ENCODE measurements around the gene RAPGEF4. TPM values are rescaled to one million over a fixed set of nuclear protein-coding genes. Genes with fewer than 3 reads are reported as not detected.

RAPGEF4 gene
- total RNA-seq, 1 donor, result 2.6 TPM

DNA sequence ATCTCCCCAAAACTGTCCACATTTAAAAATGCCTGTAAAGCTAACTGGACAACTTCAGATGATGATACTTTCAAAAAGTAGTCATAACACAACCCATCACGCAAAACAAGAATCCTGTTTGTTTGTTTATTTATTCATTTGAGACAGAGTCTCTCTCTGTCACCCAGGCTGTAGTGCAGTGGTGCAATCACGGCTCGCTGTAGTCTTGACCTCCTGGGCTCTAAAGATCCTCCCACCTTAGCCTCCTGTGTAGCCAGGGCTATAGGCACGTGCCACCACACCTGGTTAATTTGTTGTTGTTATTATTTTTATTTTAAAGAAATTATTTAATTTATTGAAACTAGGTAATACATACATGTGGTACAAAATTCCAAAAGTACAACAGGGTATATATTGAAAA is 94.8 kb downstream of the RAPGEF4 start:
- no peak overlapping the region for H3K4me3 ChIP-seq (ENCODE audit: low read depth, low read length)
- TF ChIP-seq CTCF (IDR thresholded peaks at IDR 0.05; ENCODE audit: insufficient read depth, low read depth, low read length), result no peak
- DNase-seq (ENCODE audit: low read depth), result no peak

DNA sequence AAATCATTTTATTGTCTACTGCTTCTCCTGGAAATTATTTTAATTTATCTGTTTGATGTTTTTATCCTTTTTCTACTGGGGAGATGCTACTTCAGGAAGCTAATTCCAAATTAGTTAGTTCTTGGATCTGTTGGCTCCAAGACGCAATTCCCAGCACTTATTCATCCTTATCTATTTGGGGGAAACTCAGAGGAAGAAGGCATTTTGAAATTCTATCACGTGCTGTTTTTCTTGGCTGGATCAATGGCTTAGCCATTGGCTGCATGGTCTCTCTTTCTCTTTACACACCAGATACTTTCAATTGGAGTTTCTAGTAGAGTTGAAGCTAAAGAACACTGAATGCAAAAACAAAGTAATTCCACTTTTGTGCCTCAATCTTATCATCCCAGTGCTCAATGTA is 98.3 kb downstream of the RAPGEF4 start:
- no peak for TF ChIP-seq CTCF (IDR thresholded peaks at IDR 0.05; ENCODE audit: insufficient read depth, low read depth, low read length)
- H3K4me3 ChIP-seq (ENCODE audit: low read depth, low read length), result no peak overlapping the region
- DNase-seq (ENCODE audit: low read depth), result no peak

GRCh38 chr2:172834881-172835280 is 99.2 kb downstream of the RAPGEF4 start:
- no peak for TF ChIP-seq CTCF (IDR thresholded peaks at IDR 0.05; ENCODE audit: insufficient read depth, low read depth, low read length)
- no peak overlapping the region for H3K4me3 ChIP-seq (ENCODE audit: low read depth, low read length)
- DNase-seq (ENCODE audit: low read depth), result no peak

DNA sequence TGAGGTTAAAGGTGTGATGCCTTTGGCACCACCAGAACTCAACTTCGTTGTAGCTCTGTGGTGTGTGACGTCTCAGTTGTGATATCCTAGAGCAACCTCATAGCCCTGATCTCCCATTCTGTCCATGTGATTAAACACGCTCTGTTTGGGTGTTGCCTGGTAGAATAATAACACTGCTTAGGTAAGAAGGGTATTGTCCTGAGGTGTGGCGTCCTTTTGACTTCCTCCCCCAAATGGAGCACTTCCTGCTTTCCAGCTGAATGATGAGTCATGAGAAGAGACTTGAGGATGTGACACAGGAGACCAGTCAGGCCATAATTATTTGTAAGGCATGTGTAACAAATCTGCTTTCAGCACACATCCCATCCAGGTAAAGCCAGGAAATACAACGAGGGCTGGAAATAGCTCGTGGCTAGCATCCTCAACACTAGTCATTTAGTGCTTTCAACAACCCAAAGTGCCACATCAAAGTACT is 100.7 kb downstream of the RAPGEF4 start:
- DNase-seq (ENCODE audit: low read depth), result peak; percentile 38
- TF ChIP-seq CTCF (IDR thresholded peaks at IDR 0.05; ENCODE audit: insufficient read depth, low read depth, low read length), result no peak
- no peak overlapping the region for H3K4me3 ChIP-seq (ENCODE audit: low read depth, low read length)

- DNase-seq (ENCODE audit: low read depth), result no peak
- no peak for TF ChIP-seq CTCF (IDR thresholded peaks at IDR 0.05; ENCODE audit: insufficient read depth, low read depth, low read length)
- H3K4me3 ChIP-seq (ENCODE audit: low read depth, low read length), result no peak overlapping the region
These were observed 101.2 kb downstream of the RAPGEF4 start for GRCh38 chr2:172836827-172837226.

DNA sequence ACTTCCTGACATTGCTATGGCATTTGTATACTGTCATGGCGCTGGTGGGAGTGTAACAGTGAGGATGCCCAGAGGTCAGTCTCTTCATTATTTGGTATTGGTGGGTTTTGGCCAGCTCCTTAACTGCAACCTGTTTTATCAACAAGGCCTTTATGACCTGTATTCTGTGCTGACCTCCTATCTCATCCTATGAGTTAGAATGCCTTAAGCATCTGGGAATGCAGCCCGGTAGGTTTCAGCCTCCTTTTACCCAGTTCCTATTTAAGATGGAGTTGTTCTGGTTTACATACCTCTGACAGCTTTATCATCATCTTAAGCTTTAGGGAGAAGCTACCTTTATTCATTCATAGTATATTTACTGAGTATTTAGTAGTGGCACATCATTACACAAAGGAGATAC is 103.8 kb downstream of the RAPGEF4 start:
- DNase-seq (ENCODE audit: low read depth), result no peak
- TF ChIP-seq CTCF (IDR thresholded peaks at IDR 0.05; ENCODE audit: insufficient read depth, low read depth, low read length), result no peak
- H3K4me3 ChIP-seq (ENCODE audit: low read depth, low read length), result no peak overlapping the region

GRCh38 chr2:172842511-172843265 is 107.0 kb downstream of the RAPGEF4 start:
- TF ChIP-seq CTCF (IDR thresholded peaks at IDR 0.05; ENCODE audit: insufficient read depth, low read depth, low read length), result no peak
- no peak overlapping the region for H3K4me3 ChIP-seq (ENCODE audit: low read depth, low read length)
- DNase-seq (ENCODE audit: low read depth), result no peak

Measured in fibroblast of villous mesenchyme (primary cell).